RPMI7951 (cell line): ENCODE results near the gene CEMIP. TPM values are rescaled to one million over a fixed set of nuclear protein-coding genes. Genes with fewer than 3 reads are reported as not detected.

ENCODE experiments used
- DNase-seq: peaks from one replicate; pipeline ENCODE4 v3.0.0-alpha.2; 2012; ENCODE audit warnings: low read depth
- total RNA-seq: library from RNA; depleted of rRNA; stranded (reverse); fragments of >200 nt; shearing (Covaris generic); gene quantifications from 2 replicates; pipeline ENCODE4 v1.2.3, GENCODE V29; 2014; rRNA removed

Gene CEMIP, protein sequence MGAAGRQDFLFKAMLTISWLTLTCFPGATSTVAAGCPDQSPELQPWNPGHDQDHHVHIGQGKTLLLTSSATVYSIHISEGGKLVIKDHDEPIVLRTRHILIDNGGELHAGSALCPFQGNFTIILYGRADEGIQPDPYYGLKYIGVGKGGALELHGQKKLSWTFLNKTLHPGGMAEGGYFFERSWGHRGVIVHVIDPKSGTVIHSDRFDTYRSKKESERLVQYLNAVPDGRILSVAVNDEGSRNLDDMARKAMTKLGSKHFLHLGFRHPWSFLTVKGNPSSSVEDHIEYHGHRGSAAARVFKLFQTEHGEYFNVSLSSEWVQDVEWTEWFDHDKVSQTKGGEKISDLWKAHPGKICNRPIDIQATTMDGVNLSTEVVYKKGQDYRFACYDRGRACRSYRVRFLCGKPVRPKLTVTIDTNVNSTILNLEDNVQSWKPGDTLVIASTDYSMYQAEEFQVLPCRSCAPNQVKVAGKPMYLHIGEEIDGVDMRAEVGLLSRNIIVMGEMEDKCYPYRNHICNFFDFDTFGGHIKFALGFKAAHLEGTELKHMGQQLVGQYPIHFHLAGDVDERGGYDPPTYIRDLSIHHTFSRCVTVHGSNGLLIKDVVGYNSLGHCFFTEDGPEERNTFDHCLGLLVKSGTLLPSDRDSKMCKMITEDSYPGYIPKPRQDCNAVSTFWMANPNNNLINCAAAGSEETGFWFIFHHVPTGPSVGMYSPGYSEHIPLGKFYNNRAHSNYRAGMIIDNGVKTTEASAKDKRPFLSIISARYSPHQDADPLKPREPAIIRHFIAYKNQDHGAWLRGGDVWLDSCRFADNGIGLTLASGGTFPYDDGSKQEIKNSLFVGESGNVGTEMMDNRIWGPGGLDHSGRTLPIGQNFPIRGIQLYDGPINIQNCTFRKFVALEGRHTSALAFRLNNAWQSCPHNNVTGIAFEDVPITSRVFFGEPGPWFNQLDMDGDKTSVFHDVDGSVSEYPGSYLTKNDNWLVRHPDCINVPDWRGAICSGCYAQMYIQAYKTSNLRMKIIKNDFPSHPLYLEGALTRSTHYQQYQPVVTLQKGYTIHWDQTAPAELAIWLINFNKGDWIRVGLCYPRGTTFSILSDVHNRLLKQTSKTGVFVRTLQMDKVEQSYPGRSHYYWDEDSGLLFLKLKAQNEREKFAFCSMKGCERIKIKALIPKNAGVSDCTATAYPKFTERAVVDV (N-terminal part only)
- total RNA-seq, result 1.1 and 2.6 TPM in 2 replicates

- DNase-seq, result peak; percentile 60
These were observed at the start of gene CEMIP for GRCh38 chr15:80778964-80779657. Gene CEMIP (plus strand): TSS chr15:80779370. CDS start chr15:80873880, 94,510 bp downstream.

DNA sequence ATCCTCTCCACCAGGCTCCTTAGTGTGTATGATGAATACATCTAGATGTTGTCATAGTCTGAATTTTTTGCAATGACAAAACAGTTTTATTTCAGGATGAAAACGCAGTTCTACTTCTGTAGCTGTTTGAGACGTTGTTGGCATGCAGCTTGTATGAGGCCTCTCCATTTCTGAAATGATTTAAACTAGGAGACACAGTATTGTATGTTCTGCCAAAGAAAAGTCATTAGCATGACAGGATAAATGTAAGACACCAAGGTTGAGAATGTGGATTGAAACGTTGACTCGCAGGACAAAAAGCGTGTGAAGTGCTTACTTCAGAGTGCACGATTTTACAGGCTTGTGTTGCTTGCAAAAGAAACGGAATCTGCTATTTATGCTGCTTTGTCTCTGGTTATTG, 48.8 kb upstream of the CEMIP start:
- peak; percentile 9 for DNase-seq

DNA sequence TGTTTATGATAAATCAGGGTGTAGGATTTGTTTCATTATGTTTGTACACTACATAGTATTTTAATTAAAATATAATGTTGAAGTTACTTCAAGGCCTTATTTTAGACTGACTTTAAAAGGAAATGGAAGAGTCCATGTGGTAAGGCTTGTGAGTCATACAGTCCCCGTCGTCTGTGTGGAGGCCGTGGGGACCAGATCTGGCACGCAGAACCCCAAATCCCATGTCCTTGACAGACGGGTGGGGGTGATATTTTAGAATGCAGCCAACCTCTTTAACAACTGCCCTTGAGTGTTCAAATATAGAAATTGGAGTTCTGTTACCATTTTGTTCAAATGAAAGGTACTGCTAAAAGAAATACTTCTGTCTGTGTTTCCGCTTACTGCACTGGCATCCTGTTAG, 48.2 kb upstream of the CEMIP start:
- peak; percentile 59 for DNase-seq

DNA sequence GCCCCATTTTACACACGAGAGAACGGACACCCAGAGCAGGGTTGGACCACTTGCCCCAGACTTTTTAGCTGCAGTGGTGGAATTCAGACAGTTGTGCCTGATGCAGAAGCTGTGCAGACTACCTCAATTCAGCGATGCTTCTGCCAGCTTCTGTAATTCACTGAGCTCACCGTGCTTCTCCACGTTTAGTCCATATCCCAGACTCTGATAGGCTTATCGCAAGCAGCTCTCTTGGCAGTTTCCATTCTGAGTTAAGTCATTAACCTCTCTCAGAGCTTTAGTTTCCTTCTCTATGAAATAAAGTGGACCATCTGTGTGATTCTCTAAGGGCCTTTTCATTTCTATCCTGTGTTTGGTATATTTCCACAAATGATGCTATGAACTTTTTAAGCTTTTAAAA, 47.0 kb upstream of the CEMIP start:
- DNase-seq, result no peak

GRCh38 chr15:80732818-80733217, 46.4 kb upstream of the CEMIP start:
- DNase-seq, result no peak

DNA sequence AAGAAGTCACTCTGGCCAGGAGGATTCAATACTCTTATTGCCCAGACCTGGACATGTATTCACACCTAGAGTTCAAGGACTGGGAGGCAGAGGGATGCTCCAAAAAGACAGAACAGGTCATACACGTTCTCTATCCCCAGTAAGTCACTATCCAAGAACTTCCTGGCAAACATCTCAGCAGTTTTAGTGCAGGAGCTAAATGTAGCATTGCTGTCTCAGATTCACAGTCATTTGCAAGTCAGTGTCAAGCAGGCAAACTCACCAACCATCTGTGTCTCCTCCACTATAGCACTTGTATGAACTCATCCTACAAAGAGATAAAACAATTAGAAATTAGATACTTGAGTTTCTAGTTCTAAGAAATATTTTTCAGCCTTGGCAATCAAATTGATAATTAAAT, 45.7 kb upstream of the CEMIP start:
- no peak for DNase-seq

DNA sequence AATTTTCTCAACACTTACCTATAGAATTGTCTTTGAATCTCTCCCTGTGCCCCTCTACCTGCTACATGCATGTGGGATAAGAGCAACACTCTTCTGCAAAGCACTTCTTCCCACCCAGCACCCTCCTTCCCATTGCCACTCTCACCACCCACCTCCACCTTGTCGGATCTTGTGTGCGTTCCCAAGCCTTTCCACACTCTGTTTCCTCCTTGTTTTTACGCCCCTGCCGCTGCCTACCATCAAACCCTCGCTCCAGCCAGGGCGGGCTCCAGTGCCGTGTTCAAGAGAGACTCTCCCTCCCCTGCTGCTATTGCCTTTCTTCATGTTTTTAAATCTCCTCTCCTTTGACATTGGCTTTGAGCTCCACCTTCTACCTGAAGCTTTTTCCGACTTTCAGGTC, 43.8 kb upstream of the CEMIP start:
- no peak for DNase-seq

DNA sequence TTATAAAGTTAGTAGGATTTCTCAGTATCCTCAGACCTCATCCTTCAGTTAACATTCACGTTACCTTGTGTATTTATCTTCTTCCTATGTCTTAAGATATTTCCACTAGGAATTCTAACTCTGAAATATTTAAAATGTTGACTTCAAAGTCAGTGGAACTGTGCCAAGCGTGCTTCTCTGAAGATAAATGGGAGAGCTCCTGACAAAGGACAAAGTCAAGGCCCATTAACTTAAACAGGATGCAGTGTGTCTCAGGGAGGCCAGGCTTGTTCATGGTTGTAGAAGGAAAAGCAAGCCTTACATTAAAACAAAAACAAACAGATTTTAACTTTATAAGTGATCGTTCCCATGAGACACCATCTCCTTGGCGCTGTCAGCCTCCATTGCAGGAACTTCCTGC, 42.6 kb upstream of the CEMIP start:
- DNase-seq, result peak; percentile 11

DNA sequence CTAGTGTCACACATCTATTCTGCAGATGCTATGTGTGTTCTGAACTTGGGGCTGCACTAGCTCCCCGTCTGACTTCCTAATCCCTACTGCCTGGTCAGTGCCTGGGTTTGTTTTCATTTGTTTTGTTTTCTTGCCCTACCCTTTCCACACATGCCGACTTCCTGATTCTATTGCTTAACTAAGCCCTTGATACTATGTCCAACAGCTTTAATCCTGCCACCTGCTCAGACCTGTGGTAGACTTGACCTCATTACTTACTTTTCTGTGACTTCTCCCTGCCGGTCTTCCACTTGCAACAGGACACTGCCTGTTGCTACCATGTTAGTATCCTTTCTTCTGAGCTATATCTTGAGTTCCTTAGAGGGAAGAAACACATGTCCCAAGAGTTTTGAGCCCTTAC, 39.3 kb upstream of the CEMIP start:
- DNase-seq, result no peak

- no peak for DNase-seq
These were observed 37.1 kb upstream of the CEMIP start for GRCh38 chr15:80742081-80742480.

DNA sequence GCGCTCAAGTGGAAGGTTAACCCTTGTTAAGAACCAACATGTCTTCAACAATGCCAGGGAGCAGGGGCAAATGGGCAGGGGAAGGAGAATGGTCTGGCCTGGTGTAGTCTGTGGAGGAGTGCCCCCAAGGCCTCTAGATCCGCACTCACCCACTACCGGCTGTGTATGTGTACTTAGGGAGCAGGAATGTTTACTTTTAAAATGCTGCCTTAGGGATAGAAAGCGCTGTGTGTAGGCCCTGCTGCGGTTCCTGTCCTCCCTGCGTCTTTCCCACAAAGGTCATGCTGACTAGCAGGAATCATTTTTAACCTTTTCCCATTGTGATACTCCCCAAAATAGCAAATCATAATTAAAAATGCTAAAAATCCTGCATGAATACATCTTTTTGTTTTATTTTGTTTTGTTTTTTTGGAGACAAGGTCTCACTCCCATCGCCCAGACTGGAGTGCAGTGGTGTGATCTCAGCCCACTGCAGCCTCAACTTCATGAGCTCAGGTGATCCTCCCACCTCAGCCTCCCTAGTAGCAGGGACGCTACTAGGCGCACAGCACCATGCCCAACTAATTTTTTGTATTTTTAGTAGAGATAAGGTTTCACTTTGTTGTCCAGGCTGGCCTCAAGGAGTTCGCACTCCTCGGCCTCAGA, 35.9 kb upstream of the CEMIP start:
- DNase-seq, result peak; percentile 82

DNA sequence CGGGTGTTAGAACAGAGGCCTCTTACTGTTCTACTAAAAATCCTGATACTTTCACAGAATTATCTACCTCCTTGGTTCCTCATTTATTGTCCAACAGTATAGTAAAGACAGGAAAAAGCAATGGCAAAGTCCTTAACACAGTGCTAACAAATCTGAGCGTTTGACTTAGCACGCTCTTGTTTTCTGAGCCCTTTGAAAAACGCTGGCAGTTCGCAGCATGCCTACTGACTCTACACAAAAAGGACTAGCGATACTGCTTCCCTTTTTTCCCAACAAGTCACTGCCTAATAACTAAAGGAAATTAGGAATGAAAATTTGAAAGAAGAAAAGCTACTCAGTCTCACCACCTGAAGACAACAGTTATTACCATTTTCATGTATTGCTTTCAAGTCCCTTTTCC, 34.8 kb upstream of the CEMIP start:
- no peak for DNase-seq

- peak; percentile 38 for DNase-seq
These were observed 34.3 kb upstream of the CEMIP start for GRCh38 chr15:80744826-80745225.

- DNase-seq, result no peak
These were observed 33.3 kb upstream of the CEMIP start for GRCh38 chr15:80745888-80746287.

- no peak for DNase-seq
These were observed 31.7 kb upstream of the CEMIP start for GRCh38 chr15:80747317-80748053.

GRCh38 chr15:80749589-80749988, 29.6 kb upstream of the CEMIP start:
- DNase-seq, result peak; percentile 22

DNA sequence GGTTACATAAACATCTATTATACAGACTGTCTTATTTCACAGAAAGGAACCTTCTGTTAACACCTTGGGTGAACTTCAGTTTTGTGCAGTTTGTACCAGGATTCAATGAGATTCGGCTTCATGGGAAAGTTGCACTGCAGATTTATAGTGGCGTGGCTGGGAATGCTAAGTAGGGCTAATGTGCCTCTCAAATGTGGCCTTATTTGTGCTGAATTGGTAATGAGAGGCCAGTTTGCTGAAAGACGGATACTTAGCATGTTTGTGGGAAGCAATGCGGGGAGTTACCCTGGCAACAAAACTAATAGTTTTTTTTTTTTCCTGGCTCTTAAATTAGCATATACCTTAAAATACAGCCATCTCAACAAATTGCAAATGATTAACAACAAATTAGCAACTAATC, 28.6 kb upstream of the CEMIP start:
- no peak for DNase-seq

DNA sequence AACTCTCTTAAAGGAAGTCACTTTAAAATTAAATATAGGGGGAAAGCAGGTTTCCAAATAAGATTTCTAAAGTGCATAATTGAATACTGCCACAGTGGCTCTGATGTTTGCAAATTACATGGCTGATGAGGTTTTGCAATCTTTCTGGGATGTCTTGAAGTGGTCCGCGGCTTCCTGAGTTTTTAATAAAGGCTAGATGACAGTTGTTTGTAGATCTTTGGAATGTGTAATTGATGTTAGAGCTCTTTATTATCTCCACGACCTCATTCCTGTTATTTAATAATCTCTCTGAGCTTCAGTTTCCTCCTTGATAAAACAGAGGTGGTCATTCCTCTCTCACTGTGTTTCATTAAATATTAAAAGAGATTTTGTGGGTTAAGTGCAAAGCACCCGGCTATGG, 27.0 kb upstream of the CEMIP start:
- no peak for DNase-seq

GRCh38 chr15:80753161-80753560, 26.0 kb upstream of the CEMIP start:
- DNase-seq, result no peak

GRCh38 chr15:80754014-80754413, 25.2 kb upstream of the CEMIP start:
- DNase-seq, result no peak
